ENCODE measurements around the gene KRT222. TPM values are rescaled to one million over a fixed set of nuclear protein-coding genes. Genes with fewer than 3 reads are reported as not detected.

Gene KRT222
- total and polyA plus RNA-seq, 2 of the 13 experiments (the other 11 are each of a cell fraction or from before 2014, with no cell fraction given): not detected

DNA sequence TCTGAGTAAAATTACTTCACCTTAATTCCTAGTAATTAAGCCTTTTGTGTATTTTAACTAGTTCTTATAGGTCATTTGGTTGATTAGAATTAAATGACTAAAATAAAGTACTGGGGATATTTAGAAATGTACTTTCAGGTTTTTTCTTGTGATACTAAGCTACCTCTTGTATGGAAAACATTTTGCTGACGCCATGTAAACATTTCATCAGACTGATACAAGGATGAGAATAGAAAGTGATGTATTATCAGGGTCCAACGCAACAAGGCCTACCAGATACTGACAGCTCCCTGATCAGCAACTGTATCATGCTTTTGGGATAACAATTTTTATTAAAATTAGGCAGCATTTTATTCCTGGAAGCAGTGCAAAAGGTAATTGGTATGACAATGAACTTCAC is 19.0 kb downstream of the KRT222 start:
- Histone ChIP-seq H3K4me2 (ENCODE audit: low read depth, low read length) (peak overlapping the region; percentile 84), H3K27ac (ENCODE audit: extremely low read length, insufficient read depth, low read length) (no peak overlapping the region), H4K20me1 (ENCODE audit: insufficient read depth, low read length) (no peaks in the 10 kb centered on the region), H3K4me3 (replicated peaks in 1 of 3; ENCODE audit: insufficient read depth in 1 of 3, low read depth in 2 of 3, low read length in 3 of 3) (peak overlapping the region in 2 of 3 experiments; percentile 97; a peak in 3 of 6 replicates), H3K9me3 (ENCODE audit: low read length) (no peaks in the 10 kb centered on the region), H2AFZ (ENCODE audit: low read length) (no peak overlapping the region), H3K27me3 (ENCODE audit: control insufficient read depth in 1 of 2, insufficient read depth in 2 of 2, low read length in 2 of 2) (no peaks in the 10 kb centered on the region; a peak in 1 of 5 replicates), H3K9ac (ENCODE audit: insufficient read depth, low read depth, low read length) (peak overlapping the region; percentile 99), H3K36me3 (replicated peaks in 1 of 2; ENCODE audit: control insufficient read depth in 1 of 2, insufficient read depth in 2 of 2, low read length in 2 of 2) (peaks cover 4 to 38% of the 10 kb centered on the region in 2 experiments), H3K79me2 (ENCODE audit: insufficient read depth, low read length) (peaks cover 51% of the 10 kb centered on the region), H3K4me1 (ENCODE audit: insufficient read depth, low read length) (peaks cover 41% of the 10 kb centered on the region)
- CTCF ChIA-PET (ENCODE audit: low intra/inter-chr PET ratio, low total read pairs): no interaction called here
- POLR2A ChIA-PET: interaction anchor here (0.6 to 2.3 kb wide), 6 partner anchors 18 to 1032 kb away, joined by 3 to 10 read pairs (median 5); no protein-coding TSS in a partner anchor
- no peak for DNase-seq (ENCODE audit: low spot score)
- in situ Hi-C loops (cut with HindIII; ENCODE audit: extremely low pct_ligation_motif_present, low pct_unique_long_range_greater_than_20kb): no loop called here
- no peak for ATAC-seq
- intact Hi-C loops (cut with micrococcal nuclease; ENCODE audit: unreplicated experiment): no loop called here
- 96% methylated on average over 2 of the region's 2 CpGs for WGBS (ENCODE audit: low lambda C conversion rate)
- no TSS peak for BruUV-seq (replicated peaks)
- TF ChIP-seq PRMT3 (CRISPR knock-in tag; IDR thresholded peaks at IDR 0.05; ENCODE audit: borderline replicate concordance, low read depth) (no peak), MAFK (conservative IDR thresholded peaks at IDR 0.05 in 1 of 2, IDR thresholded peaks at IDR 0.05 in 1 of 2; ENCODE audit: low read length in 2 of 2) (peak; percentile 66 to 67), ZNF83 (CRISPR knock-in tag; IDR thresholded peaks at IDR 0.05; ENCODE audit: borderline replicate concordance) (no peak), POLR2AphosphoS5 (IDR thresholded peaks at IDR 0.05; ENCODE audit: low read depth, low read length) (peak; percentile 16; the same call in 1 of the 2 replicates), ARID5B (CRISPR knock-in tag; IDR thresholded peaks at IDR 0.05) (no peak), TFE3 (CRISPR knock-in tag; IDR thresholded peaks at IDR 0.05) (no peak), ZNF614 (CRISPR knock-in tag; IDR thresholded peaks at IDR 0.05; ENCODE audit: borderline replicate concordance) (no peak), ZNF432 (CRISPR knock-in tag; IDR thresholded peaks at IDR 0.05; ENCODE audit: borderline replicate concordance) (no peak), ZNF570 (CRISPR knock-in tag; IDR thresholded peaks at IDR 0.05; ENCODE audit: borderline replicate concordance) (no peak)
- TF ChIP-seq, protein P1, sequence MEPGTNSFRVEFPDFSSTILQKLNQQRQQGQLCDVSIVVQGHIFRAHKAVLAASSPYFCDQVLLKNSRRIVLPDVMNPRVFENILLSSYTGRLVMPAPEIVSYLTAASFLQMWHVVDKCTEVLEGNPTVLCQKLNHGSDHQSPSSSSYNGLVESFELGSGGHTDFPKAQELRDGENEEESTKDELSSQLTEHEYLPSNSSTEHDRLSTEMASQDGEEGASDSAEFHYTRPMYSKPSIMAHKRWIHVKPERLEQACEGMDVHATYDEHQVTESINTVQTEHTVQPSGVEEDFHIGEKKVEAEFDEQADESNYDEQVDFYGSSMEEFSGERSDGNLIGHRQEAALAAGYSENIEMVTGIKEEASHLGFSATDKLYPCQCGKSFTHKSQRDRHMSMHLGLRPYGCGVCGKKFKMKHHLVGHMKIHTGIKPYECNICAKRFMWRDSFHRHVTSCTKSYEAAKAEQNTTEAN (CRISPR knock-in tag; conservative IDR thresholded peaks at IDR 0.05): no peak
- TF ChIP-seq, protein P2, sequence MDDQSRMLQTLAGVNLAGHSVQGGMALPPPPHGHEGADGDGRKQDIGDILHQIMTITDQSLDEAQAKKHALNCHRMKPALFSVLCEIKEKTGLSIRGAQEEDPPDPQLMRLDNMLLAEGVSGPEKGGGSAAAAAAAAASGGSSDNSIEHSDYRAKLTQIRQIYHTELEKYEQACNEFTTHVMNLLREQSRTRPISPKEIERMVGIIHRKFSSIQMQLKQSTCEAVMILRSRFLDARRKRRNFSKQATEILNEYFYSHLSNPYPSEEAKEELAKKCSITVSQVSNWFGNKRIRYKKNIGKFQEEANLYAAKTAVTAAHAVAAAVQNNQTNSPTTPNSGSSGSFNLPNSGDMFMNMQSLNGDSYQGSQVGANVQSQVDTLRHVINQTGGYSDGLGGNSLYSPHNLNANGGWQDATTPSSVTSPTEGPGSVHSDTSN (CRISPR knock-in tag; IDR thresholded peaks at IDR 0.05; ENCODE audit: borderline replicate concordance): no peak
- TF ChIP-seq, protein P3, sequence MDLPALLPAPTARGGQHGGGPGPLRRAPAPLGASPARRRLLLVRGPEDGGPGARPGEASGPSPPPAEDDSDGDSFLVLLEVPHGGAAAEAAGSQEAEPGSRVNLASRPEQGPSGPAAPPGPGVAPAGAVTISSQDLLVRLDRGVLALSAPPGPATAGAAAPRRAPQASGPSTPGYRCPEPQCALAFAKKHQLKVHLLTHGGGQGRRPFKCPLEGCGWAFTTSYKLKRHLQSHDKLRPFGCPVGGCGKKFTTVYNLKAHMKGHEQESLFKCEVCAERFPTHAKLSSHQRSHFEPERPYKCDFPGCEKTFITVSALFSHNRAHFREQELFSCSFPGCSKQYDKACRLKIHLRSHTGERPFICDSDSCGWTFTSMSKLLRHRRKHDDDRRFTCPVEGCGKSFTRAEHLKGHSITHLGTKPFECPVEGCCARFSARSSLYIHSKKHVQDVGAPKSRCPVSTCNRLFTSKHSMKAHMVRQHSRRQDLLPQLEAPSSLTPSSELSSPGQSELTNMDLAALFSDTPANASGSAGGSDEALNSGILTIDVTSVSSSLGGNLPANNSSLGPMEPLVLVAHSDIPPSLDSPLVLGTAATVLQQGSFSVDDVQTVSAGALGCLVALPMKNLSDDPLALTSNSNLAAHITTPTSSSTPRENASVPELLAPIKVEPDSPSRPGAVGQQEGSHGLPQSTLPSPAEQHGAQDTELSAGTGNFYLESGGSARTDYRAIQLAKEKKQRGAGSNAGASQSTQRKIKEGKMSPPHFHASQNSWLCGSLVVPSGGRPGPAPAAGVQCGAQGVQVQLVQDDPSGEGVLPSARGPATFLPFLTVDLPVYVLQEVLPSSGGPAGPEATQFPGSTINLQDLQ (CRISPR knock-in tag; IDR thresholded peaks at IDR 0.05): no peak
- FAIRE-seq: no peak

Data from HepG2 (cell line).